Measurements from ENCODE around the gene MAGI2. TPM values are rescaled to one million over a fixed set of nuclear protein-coding genes. Genes with fewer than 3 reads are reported as not detected.

The MAGI2 gene
- total and polyA plus RNA-seq, 4 donors: 0.37 to 4.1 (median 1.4) TPM

DNA sequence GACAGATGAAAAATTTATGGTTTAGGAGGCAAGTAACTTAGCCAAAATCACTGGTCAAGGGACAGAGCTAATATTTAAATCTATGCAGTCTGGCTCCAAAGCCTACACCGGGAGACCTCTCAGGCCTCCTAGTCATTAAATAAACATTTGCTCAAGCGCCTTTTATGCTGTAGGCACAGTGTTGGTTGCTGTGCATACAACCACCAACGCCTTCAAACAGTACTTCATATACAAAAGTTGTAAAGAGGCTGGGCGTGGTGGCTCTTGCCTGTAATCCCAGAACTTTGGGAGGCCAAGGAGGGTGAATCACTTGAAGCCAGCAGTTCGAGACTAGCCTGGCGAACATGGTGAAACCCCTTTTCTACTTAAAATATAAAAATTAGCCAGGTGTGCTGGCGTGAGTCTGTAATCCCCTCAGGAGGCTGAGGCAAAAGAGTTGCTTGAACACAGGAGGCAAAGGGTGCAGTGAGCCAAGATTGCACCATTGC, 159.8 kb downstream of the MAGI2 start:
- TF ChIP-seq EGR1 (IDR thresholded peaks at IDR 0.05; ENCODE audit: low read depth in 2 of 2): no peak
- TF ChIP-seq, protein P1, sequence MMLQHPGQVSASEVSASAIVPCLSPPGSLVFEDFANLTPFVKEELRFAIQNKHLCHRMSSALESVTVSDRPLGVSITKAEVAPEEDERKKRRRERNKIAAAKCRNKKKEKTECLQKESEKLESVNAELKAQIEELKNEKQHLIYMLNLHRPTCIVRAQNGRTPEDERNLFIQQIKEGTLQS (IDR thresholded peaks at IDR 0.05): no peak
- no peak for TF ChIP-seq NR2F2 (IDR thresholded peaks at IDR 0.05)
- no peak for TF ChIP-seq RXRA (IDR thresholded peaks at IDR 0.05)
- no peak for TF ChIP-seq HNF4G (IDR thresholded peaks at IDR 0.05)
- no peak for TF ChIP-seq FOXA1 (IDR thresholded peaks at IDR 0.05)
- TF ChIP-seq SP1 (IDR thresholded peaks at IDR 0.05): no peak
- no peak for TF ChIP-seq FOXA2 (IDR thresholded peaks at IDR 0.05)
- TF ChIP-seq, protein P2, sequence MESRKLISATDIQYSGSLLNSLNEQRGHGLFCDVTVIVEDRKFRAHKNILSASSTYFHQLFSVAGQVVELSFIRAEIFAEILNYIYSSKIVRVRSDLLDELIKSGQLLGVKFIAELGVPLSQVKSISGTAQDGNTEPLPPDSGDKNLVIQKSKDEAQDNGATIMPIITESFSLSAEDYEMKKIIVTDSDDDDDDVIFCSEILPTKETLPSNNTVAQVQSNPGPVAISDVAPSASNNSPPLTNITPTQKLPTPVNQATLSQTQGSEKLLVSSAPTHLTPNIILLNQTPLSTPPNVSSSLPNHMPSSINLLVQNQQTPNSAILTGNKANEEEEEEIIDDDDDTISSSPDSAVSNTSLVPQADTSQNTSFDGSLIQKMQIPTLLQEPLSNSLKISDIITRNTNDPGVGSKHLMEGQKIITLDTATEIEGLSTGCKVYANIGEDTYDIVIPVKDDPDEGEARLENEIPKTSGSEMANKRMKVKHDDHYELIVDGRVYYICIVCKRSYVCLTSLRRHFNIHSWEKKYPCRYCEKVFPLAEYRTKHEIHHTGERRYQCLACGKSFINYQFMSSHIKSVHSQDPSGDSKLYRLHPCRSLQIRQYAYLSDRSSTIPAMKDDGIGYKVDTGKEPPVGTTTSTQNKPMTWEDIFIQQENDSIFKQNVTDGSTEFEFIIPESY (IDR thresholded peaks at IDR 0.05): no peak
- no peak for TF ChIP-seq HNF4A (conservative IDR thresholded peaks at IDR 0.05)
- TF ChIP-seq GABPA (IDR thresholded peaks at IDR 0.05 in 1 of 2, conservative IDR thresholded peaks at IDR 0.05 in 1 of 2): no peak
- TF ChIP-seq, protein P3, sequence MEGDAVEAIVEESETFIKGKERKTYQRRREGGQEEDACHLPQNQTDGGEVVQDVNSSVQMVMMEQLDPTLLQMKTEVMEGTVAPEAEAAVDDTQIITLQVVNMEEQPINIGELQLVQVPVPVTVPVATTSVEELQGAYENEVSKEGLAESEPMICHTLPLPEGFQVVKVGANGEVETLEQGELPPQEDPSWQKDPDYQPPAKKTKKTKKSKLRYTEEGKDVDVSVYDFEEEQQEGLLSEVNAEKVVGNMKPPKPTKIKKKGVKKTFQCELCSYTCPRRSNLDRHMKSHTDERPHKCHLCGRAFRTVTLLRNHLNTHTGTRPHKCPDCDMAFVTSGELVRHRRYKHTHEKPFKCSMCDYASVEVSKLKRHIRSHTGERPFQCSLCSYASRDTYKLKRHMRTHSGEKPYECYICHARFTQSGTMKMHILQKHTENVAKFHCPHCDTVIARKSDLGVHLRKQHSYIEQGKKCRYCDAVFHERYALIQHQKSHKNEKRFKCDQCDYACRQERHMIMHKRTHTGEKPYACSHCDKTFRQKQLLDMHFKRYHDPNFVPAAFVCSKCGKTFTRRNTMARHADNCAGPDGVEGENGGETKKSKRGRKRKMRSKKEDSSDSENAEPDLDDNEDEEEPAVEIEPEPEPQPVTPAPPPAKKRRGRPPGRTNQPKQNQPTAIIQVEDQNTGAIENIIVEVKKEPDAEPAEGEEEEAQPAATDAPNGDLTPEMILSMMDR (IDR thresholded peaks at IDR 0.05; ENCODE audit: low read depth, low read length, missing input control): no peak
- TF ChIP-seq TAF1 (conservative IDR thresholded peaks at IDR 0.05): no peak
- TF ChIP-seq, protein P4, sequence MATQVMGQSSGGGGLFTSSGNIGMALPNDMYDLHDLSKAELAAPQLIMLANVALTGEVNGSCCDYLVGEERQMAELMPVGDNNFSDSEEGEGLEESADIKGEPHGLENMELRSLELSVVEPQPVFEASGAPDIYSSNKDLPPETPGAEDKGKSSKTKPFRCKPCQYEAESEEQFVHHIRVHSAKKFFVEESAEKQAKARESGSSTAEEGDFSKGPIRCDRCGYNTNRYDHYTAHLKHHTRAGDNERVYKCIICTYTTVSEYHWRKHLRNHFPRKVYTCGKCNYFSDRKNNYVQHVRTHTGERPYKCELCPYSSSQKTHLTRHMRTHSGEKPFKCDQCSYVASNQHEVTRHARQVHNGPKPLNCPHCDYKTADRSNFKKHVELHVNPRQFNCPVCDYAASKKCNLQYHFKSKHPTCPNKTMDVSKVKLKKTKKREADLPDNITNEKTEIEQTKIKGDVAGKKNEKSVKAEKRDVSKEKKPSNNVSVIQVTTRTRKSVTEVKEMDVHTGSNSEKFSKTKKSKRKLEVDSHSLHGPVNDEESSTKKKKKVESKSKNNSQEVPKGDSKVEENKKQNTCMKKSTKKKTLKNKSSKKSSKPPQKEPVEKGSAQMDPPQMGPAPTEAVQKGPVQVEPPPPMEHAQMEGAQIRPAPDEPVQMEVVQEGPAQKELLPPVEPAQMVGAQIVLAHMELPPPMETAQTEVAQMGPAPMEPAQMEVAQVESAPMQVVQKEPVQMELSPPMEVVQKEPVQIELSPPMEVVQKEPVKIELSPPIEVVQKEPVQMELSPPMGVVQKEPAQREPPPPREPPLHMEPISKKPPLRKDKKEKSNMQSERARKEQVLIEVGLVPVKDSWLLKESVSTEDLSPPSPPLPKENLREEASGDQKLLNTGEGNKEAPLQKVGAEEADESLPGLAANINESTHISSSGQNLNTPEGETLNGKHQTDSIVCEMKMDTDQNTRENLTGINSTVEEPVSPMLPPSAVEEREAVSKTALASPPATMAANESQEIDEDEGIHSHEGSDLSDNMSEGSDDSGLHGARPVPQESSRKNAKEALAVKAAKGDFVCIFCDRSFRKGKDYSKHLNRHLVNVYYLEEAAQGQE (IDR thresholded peaks at IDR 0.05): no peak
- TF ChIP-seq JUND (IDR thresholded peaks at IDR 0.05): no peak
- no peaks in the 10 kb centered on the region for H3K27me3 ChIP-seq (ENCODE audit: control insufficient read depth in 4 of 4, insufficient read depth in 4 of 4, low read length in 3 of 4)
- WGBS: 71% methylated on average over 7 of the region's 7 CpGs
- no peaks in the 10 kb centered on the region for H3K9me3 ChIP-seq (ENCODE audit: control insufficient read depth in 4 of 4, low read length in 3 of 4)
- no peak overlapping the region for H3K9ac ChIP-seq (ENCODE audit: low read depth in 1 of 2, low read length in 2 of 2)
- no peaks in the 10 kb centered on the region for H3K36me3 ChIP-seq (ENCODE audit: control insufficient read depth in 4 of 4, insufficient read depth in 3 of 4, low read depth in 1 of 4, low read length in 3 of 4)
- DNase-seq (ENCODE audit: low spot score): no peak
- H3K4me3 ChIP-seq (ENCODE audit: low read depth in 1 of 3, low read length in 3 of 3): no peak overlapping the region
- H3K4me1 ChIP-seq (ENCODE audit: control insufficient read depth in 4 of 4, insufficient read depth in 4 of 4, low read length in 3 of 4): peaks cover 0 to 5% (median 4%) of the 10 kb centered on the region in 4 donors
- H3K27ac ChIP-seq (ENCODE audit: low read depth in 1 of 2, low read length in 2 of 2): no peak overlapping the region

DNA sequence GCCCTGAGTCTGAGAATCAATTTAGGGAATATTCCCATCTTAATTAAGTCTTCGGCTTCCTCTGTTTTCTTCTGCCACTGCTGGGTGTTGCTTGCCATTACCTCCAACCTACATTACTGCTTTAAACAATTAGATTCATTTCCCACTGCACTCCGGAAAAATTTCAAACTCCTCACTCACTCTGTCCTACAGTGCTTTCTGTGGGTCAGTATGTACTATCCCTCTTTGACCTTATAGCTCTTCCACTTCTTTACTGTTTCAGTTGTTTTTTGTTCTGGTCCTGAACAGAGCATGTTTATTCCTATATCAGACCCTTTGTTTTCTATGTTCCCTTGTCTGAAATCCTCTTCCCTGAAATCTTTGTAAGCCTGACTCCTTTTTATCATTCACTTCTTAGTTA, 160.6 kb downstream of the MAGI2 start:
- 93% methylated on average over 2 of the region's 2 CpGs for WGBS
- H3K36me3 ChIP-seq (ENCODE audit: control insufficient read depth in 4 of 4, insufficient read depth in 3 of 4, low read depth in 1 of 4, low read length in 3 of 4): no peaks in the 10 kb centered on the region
- H3K4me3 ChIP-seq (ENCODE audit: low read depth in 1 of 3, low read length in 3 of 3): no peak overlapping the region
- H3K9me3 ChIP-seq (ENCODE audit: control insufficient read depth in 4 of 4, low read length in 3 of 4): no peaks in the 10 kb centered on the region
- H3K4me1 ChIP-seq (ENCODE audit: control insufficient read depth in 4 of 4, insufficient read depth in 4 of 4, low read length in 3 of 4): peaks cover 0 to 5% (median 4%) of the 10 kb centered on the region in 4 donors
- H3K27me3 ChIP-seq (ENCODE audit: control insufficient read depth in 4 of 4, insufficient read depth in 4 of 4, low read length in 3 of 4): no peaks in the 10 kb centered on the region
- no peak overlapping the region for H3K9ac ChIP-seq (ENCODE audit: low read depth in 1 of 2, low read length in 2 of 2)
- no peak overlapping the region for H3K27ac ChIP-seq (ENCODE audit: low read depth in 1 of 2, low read length in 2 of 2)
- no peak for DNase-seq (ENCODE audit: low spot score)
- TF ChIP-seq RXRA (IDR thresholded peaks at IDR 0.05): no peak
- no peak for TF ChIP-seq FOXA1 (IDR thresholded peaks at IDR 0.05)
- TF ChIP-seq, protein P5, sequence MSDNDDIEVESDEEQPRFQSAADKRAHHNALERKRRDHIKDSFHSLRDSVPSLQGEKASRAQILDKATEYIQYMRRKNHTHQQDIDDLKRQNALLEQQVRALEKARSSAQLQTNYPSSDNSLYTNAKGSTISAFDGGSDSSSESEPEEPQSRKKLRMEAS (IDR thresholded peaks at IDR 0.05): no peak
- TF ChIP-seq NR2F2 (IDR thresholded peaks at IDR 0.05): no peak
- TF ChIP-seq, protein P2 (IDR thresholded peaks at IDR 0.05): no peak
- TF ChIP-seq HNF4A (conservative IDR thresholded peaks at IDR 0.05): no peak
- no peak for TF ChIP-seq TAF1 (conservative IDR thresholded peaks at IDR 0.05)
- no peak for TF ChIP-seq HNF4G (IDR thresholded peaks at IDR 0.05)
- TF ChIP-seq, protein P3 (IDR thresholded peaks at IDR 0.05; ENCODE audit: low read depth, low read length, missing input control): no peak
- TF ChIP-seq JUND (IDR thresholded peaks at IDR 0.05): no peak
- TF ChIP-seq FOXA2 (IDR thresholded peaks at IDR 0.05): no peak
- TF ChIP-seq, protein P1 (IDR thresholded peaks at IDR 0.05): no peak
- TF ChIP-seq RAD21 (IDR thresholded peaks at IDR 0.05): no peak
- no peak for TF ChIP-seq YY1 (IDR thresholded peaks at IDR 0.05)
- TF ChIP-seq GABPA (IDR thresholded peaks at IDR 0.05 in 1 of 2, conservative IDR thresholded peaks at IDR 0.05 in 1 of 2): no peak
- no peak for TF ChIP-seq EGR1 (IDR thresholded peaks at IDR 0.05; ENCODE audit: low read depth in 2 of 2)
- TF ChIP-seq SP1 (IDR thresholded peaks at IDR 0.05): no peak

Measured in liver (tissue), 9 donors.